Right lobe of liver (tissue), 6 donors: Measurements from ENCODE around the gene ARID3A. TPM values are rescaled to one million over a fixed set of nuclear protein-coding genes. Genes with fewer than 3 reads are reported as not detected.

Experiments used
- ATAC-seq, 4 donors: fragments of 200-7000 bp; cut with Tn5 transposase; one replicate each; pipeline ENCODE4 v1.9.1; 2020; ENCODE audit warnings: mild to moderate bottlenecking in 4 of 4, moderate library complexity in 4 of 4
- DNase-seq, 3 donors: peaks; one replicate each; pipeline ENCODE4 v3.0.0-alpha.2; 2020
- H3K27ac ChIP-seq, 3 donors: fragments of 200-600 bp; one replicate each; pipeline ENCODE4 v1.8.0; 2022
- H3K27me3 ChIP-seq, 2 donors: fragments of 200-600 bp; one replicate each; pipeline ENCODE4 v1.8.0; 2022
- H3K36me3 ChIP-seq, 4 donors: fragments of 200-600 bp; sonication (generic) in 1 of 4; one replicate each; pipeline versions ENCODE4 v1.5.1 to v1.8.0; 2017 to 2022; ENCODE audit warnings: control low read depth in 1 of 4
- H3K4me1 ChIP-seq, 4 donors: fragments of 200-600 bp; sonication (generic) in 1 of 4; one replicate each; pipeline versions ENCODE4 v1.5.1 to v1.8.0; 2017 to 2022; ENCODE audit warnings: control low read depth in 1 of 4
- H3K4me3 ChIP-seq, 3 donors: fragments of 200-600 bp; one replicate each; pipeline ENCODE4 v1.8.0; 2022
- H3K9me3 ChIP-seq, 4 donors: fragments of 200-600 bp; sonication (generic) in 1 of 4; one replicate each; pipeline versions ENCODE4 v1.5.1 to v1.8.0; 2017 to 2022; ENCODE audit warnings: control low read depth in 1 of 4
- CTCF ChIP-seq, 4 donors: fragments of 200-600 bp in 3 of 4; fragments of 450-650 bp in 1 of 4; IDR thresholded peaks; one replicate each; pipeline versions ENCODE4 v1.5.1 to v1.8.0; 2016 to 2022; ENCODE audit warnings: antibody characterized with exemption in 4 of 4, mild to moderate bottlenecking in 2 of 4
- POLR2A ChIP-seq: fragments of 450-650 bp; IDR thresholded peaks from one replicate; pipeline ENCODE4 v1.6.1; 2017; ENCODE audit warnings: antibody characterized with exemption, mild to moderate bottlenecking
- WGBS: methylation state at CpG from one replicate; pipeline ENCODE4 v1.1.6; 2018; ENCODE audit warnings: low coverage, low lambda C conversion rate; ENCODE audit not compliant: insufficient coverage; ENCODE audit errors: missing lambda C conversion rate; 5-methylcytosine and 5-hydroxymethylcytosine counted together
- intact Hi-C, 2 donors: fragments of 100-400 bp; cut with DNase I; formaldehyde crosslinking; loops; one replicate each; pipeline versions ENCODE4 v1.11.2 to v1.14.1; 2022
- total RNA-seq, 6 experiments: library from RNA; depleted of rRNA in 2 of 6; stranded (reverse); fragments of >200 nt in 2 of 6; fragmentation: NEBNext Ultra II Directional in 3 of 6; extraction: Animal tissue kit (Norgen Biotek cat#: 25700) in 3 of 6; gene quantifications; one replicate each; pipeline versions ENCODE4 v1.1.0 to v1.2.4, GENCODE V29; 2016 to 2023
- donor health status: DM: no; HTN: yes; CAD: no.
- donor health status: DM: no; HTN: no; CAD: no.
- donor health status: DM: no; HTN: no; CAD: no.
- donor health status: DM: no; HTN: yes; CAD: no.
- donor health status: DM: no; HTN: yes; CAD: no.

Gene ARID3A
- total RNA-seq, 6 experiments from 2014 or later, result 0.74 to 5.3 (median 1.9) TPM

DNA sequence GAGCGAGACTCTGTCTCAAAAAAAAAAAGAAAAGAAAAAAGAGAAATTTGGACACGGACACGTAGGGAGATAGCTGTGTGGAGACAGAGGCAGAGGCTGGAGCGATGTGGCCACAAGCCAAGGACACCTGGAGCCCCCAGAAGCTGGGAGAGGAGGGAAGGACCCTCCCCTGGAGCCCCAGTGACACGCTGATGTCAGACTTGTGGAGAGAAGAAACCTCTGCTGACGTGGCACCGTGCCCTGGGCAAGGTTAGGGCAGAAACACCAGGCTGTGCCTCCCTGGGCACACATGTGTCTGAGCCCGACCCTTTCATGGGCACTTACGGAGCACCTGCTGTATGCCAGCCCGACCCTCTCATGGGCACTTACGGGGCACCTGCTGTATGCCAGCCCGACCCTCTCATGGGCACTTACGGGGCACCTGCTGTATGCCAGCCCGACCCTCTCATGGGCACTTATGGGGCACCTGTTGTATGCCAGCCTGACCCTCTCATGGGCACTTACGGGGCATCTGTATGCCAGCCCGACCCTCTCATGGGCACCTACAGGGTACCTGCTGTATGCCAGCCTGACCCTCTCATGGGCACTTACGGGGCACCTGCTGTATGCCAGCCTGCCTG, 17.8 kb downstream of the ARID3A start:
- H3K27me3 ChIP-seq, result no peaks in the 10 kb centered on the region
- H3K4me1 ChIP-seq, result peaks cover 0 to 20% (median 12%) of the 10 kb centered on the region in 4 donors
- WGBS, result no CpG with 5 or more reads among the region's 17 CpGs
- intact Hi-C loops, result loop anchor here in 1 of 2 donors (5.0 kb wide), 1 partner anchor 34 kb away; no protein-coding TSS in a partner anchor
- H3K9me3 ChIP-seq, result no peaks in the 10 kb centered on the region
- TF ChIP-seq CTCF (IDR thresholded peaks at IDR 0.05) (no peak), POLR2A (no peak)
- DNase-seq, result no peak
- no peak overlapping the region for H3K27ac ChIP-seq
- no peaks in the 10 kb centered on the region for H3K36me3 ChIP-seq
- no peak overlapping the region for H3K4me3 ChIP-seq
- ATAC-seq, result no peak

- TF ChIP-seq POLR2A (no peak), CTCF (IDR thresholded peaks at IDR 0.05) (no peak)
- intact Hi-C loops, result loop anchor here in 1 of 2 donors (5.0 kb wide), 1 partner anchor 33 kb away; no protein-coding TSS in a partner anchor
- DNase-seq (no peak), ATAC-seq (no peak)
- WGBS, result 20% methylated on average over 1 of the region's 27 CpGs
- Histone ChIP-seq H3K36me3 (no peaks in the 10 kb centered on the region), H3K27ac (no peak overlapping the region), H3K9me3 (no peaks in the 10 kb centered on the region), H3K4me1 (peaks cover 0 to 20% (median 12%) of the 10 kb centered on the region in 4 donors), H3K4me3 (no peak overlapping the region), H3K27me3 (no peaks in the 10 kb centered on the region)
These were observed 18.3 kb downstream of the ARID3A start for GRCh38 chr19:944171-944567.

GRCh38 chr19:944663-945241, 18.9 kb downstream of the ARID3A start:
- TF ChIP-seq CTCF (IDR thresholded peaks at IDR 0.05) (no peak), POLR2A (no peak)
- H3K4me1 ChIP-seq, result peaks cover 0 to 14% (median 9%) of the 10 kb centered on the region in 4 donors
- DNase-seq (no peak), ATAC-seq (no peak)
- H3K27me3 ChIP-seq, result no peaks in the 10 kb centered on the region
- intact Hi-C loops, result loop anchor here in 1 of 2 donors (5.0 kb wide), 1 partner anchor 33 kb away; no protein-coding TSS in a partner anchor
- no peaks in the 10 kb centered on the region for H3K9me3 ChIP-seq
- no peak overlapping the region for H3K4me3 ChIP-seq
- no peak overlapping the region for H3K27ac ChIP-seq
- H3K36me3 ChIP-seq, result no peaks in the 10 kb centered on the region
- 72% methylated on average over 13 of the region's 22 CpGs for WGBS

DNA sequence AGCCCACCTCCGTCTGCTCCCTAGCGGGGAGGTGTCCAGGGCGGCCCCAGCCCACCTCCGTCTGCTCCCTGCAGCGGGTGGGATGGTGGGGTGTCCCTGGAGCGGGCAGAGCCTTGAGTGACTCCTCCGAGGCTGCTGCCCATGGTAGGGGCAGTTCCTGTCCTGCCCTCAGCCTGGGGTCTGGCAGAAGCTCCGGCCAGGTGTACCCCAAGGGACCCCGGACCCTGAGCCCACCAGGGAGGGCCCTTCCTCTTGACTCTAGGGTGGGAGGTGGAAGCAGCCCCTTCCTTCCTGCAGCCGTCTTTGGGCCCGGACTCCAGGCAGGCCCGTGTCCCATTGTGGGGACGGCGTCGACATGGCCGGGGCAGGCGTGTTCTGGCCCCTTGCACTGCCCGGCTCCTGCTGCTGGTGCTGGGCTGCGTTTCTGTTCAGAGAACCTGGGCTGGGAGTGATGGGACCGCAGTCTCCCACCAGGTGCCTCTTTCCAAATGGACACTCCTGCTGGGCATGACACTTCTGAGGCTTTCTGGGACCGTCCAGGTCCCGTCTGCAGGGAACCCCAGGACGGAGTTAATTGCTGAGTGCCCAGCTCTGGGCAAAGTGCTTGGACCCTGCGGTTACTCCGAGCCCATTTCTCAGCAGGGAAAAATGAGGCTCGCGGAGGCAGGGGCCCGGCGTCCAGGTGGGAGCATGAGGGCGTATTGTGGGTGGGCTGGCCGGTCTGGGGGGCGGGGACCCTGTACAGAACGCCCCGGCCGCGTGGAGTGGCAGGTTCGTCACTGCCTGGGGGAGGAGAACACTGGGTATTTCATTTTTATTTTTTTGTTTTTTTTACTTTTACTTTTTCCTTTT, 19.8 kb downstream of the ARID3A start:
- H3K36me3 ChIP-seq, result no peaks in the 10 kb centered on the region
- TF ChIP-seq POLR2A, result no peak
- no peak for TF ChIP-seq CTCF (IDR thresholded peaks at IDR 0.05)

More for the DNA sequence above, 19.8 kb downstream of the ARID3A start:
- H3K27me3 ChIP-seq, result no peaks in the 10 kb centered on the region
- H3K9me3 ChIP-seq, result no peaks in the 10 kb centered on the region
- H3K4me1 ChIP-seq, result peaks cover 0 to 8% (median 3%) of the 10 kb centered on the region in 4 donors
- ATAC-seq (no peak), DNase-seq (peak in 1 of 3 donors; percentile 45)
- intact Hi-C loops, result no loop called here
- H3K27ac ChIP-seq, result no peak overlapping the region
- no peak overlapping the region for H3K4me3 ChIP-seq
- WGBS, result 89% methylated on average over 13 of the region's 37 CpGs
